ENCODE results near the gene SUFU. TPM values are rescaled to one million over a fixed set of nuclear protein-coding genes. Genes with fewer than 3 reads are reported as not detected.
A peak's percentile ranks its signal among the peaks of the same experiment; 100 is the strongest.
"Not testable (repeated sequence)": the region's sequence is repeated elsewhere in the genome, so short reads cannot be mapped to it uniquely, and the experiment has no call there.

Gene SUFU
- total RNA-seq, 2 experiments from 2014 or later = 5.7 to 6.0 TPM

- Mint-ChIP-seq H3K36me3 (peaks cover 27% of the 10 kb centered on the region), H3K4me1 (peaks cover 66% of the 10 kb centered on the region), H3K27ac (peak overlapping the region; percentile 56), H3K27me3 (no peaks in the 10 kb centered on the region), H3K9me3 (no peaks in the 10 kb centered on the region), H3K4me3 (no peak overlapping the region)
- DNase-seq = no peak
Measured at GRCh38 chr10:102654566-102654965, 150.8 kb downstream of the SUFU start.

GRCh38 chr10:102654969-102655368, 151.2 kb downstream of the SUFU start:
- DNase-seq = no peak

GRCh38 chr10:102656026-102656425, 152.3 kb downstream of the SUFU start:
- H3K9me3 Mint-ChIP-seq = no peaks in the 10 kb centered on the region
- H3K27ac Mint-ChIP-seq = no peak overlapping the region
- DNase-seq = no peak
- H3K4me3 Mint-ChIP-seq = no peak overlapping the region
- H3K36me3 Mint-ChIP-seq = peaks cover 25% of the 10 kb centered on the region
- peaks cover 63% of the 10 kb centered on the region for H3K4me1 Mint-ChIP-seq
- no peaks in the 10 kb centered on the region for H3K27me3 Mint-ChIP-seq

More at GRCh38 chr10:102654969-102655368, 151.2 kb downstream of the SUFU start:
- no peak overlapping the region for H3K4me3 Mint-ChIP-seq
- H3K27me3 Mint-ChIP-seq = no peaks in the 10 kb centered on the region
- H3K4me1 Mint-ChIP-seq = peaks cover 65% of the 10 kb centered on the region
- H3K9me3 Mint-ChIP-seq = no peaks in the 10 kb centered on the region
- peaks cover 27% of the 10 kb centered on the region for H3K36me3 Mint-ChIP-seq
- H3K27ac Mint-ChIP-seq = peak overlapping the region; percentile 16

GRCh38 chr10:102656791-102657371, 153.1 kb downstream of the SUFU start:
- Mint-ChIP-seq H3K27ac (no peak overlapping the region), H3K4me1 (peaks cover 62% of the 10 kb centered on the region), H3K4me3 (no peak overlapping the region), H3K9me3 (no peaks in the 10 kb centered on the region), H3K36me3 (peaks cover 25% of the 10 kb centered on the region), H3K27me3 (no peaks in the 10 kb centered on the region)
- DNase-seq = no peak

GRCh38 chr10:102657451-102657850, 153.7 kb downstream of the SUFU start:
- no peak for DNase-seq
- H3K27me3 Mint-ChIP-seq = no peaks in the 10 kb centered on the region
- H3K36me3 Mint-ChIP-seq = peaks cover 24% of the 10 kb centered on the region
- H3K9me3 Mint-ChIP-seq = no peaks in the 10 kb centered on the region
- peaks cover 61% of the 10 kb centered on the region for H3K4me1 Mint-ChIP-seq
- no peak overlapping the region for H3K4me3 Mint-ChIP-seq
- H3K27ac Mint-ChIP-seq = no peak overlapping the region

GRCh38 chr10:102657984-102658724, 154.4 kb downstream of the SUFU start:
- DNase-seq = no peak
- peaks cover 58% of the 10 kb centered on the region for H3K4me1 Mint-ChIP-seq
- H3K27ac Mint-ChIP-seq = peak overlapping the region; percentile 66
- H3K4me3 Mint-ChIP-seq = no peak overlapping the region
- H3K27me3 Mint-ChIP-seq = no peaks in the 10 kb centered on the region
- H3K36me3 Mint-ChIP-seq = peaks cover 17% of the 10 kb centered on the region
- no peaks in the 10 kb centered on the region for H3K9me3 Mint-ChIP-seq

- peaks cover 52% of the 10 kb centered on the region for H3K4me1 Mint-ChIP-seq
Measured at GRCh38 chr10:102658802-102659201, 155.0 kb downstream of the SUFU start.

GRCh38 chr10:102660888-102661657, 157.3 kb downstream of the SUFU start:
- Mint-ChIP-seq H3K4me3 (peak overlapping the region; percentile 67), H3K4me1 (peaks cover 45% of the 10 kb centered on the region), H3K9me3 (no peaks in the 10 kb centered on the region), H3K27me3 (no peaks in the 10 kb centered on the region), H3K36me3 (peaks cover 2% of the 10 kb centered on the region), H3K27ac (peak overlapping the region; percentile 78)
- DNase-seq = peak; percentile 83

More at GRCh38 chr10:102658802-102659201, 155.0 kb downstream of the SUFU start:
- Mint-ChIP-seq H3K27me3 (no peaks in the 10 kb centered on the region), H3K4me3 (no peak overlapping the region), H3K36me3 (peaks cover 11% of the 10 kb centered on the region), H3K9me3 (no peaks in the 10 kb centered on the region), H3K27ac (peak overlapping the region; percentile 66)
- no peak for DNase-seq

GRCh38 chr10:102661658-102662028, 157.9 kb downstream of the SUFU start:
- no peak for DNase-seq
- Mint-ChIP-seq H3K9me3 (no peaks in the 10 kb centered on the region), H3K4me3 (peak overlapping the region; percentile 67), H3K27me3 (no peaks in the 10 kb centered on the region), H3K4me1 (peaks cover 45% of the 10 kb centered on the region), H3K36me3 (peaks cover 2% of the 10 kb centered on the region), H3K27ac (peak overlapping the region; percentile 78)

- Mint-ChIP-seq H3K27ac (no peak overlapping the region), H3K36me3 (no peaks in the 10 kb centered on the region), H3K9me3 (no peaks in the 10 kb centered on the region), H3K4me1 (peaks cover 29% of the 10 kb centered on the region), H3K4me3 (no peak overlapping the region), H3K27me3 (no peaks in the 10 kb centered on the region)
- no peak for DNase-seq
Measured at GRCh38 chr10:102665904-102666509, 162.2 kb downstream of the SUFU start.

- not testable (repeated sequence) for DNase-seq, H3K27ac Mint-ChIP-seq, H3K4me3 Mint-ChIP-seq, H3K36me3 Mint-ChIP-seq, H3K9me3 Mint-ChIP-seq, H3K27me3 Mint-ChIP-seq
- peaks cover 16% of the 10 kb centered on the region for H3K4me1 Mint-ChIP-seq
Measured at GRCh38 chr10:102667411-102667810, 163.6 kb downstream of the SUFU start.

GRCh38 chr10:102668326-102669107, 164.7 kb downstream of the SUFU start:
- Mint-ChIP-seq H3K4me1 (peaks cover 16% of the 10 kb centered on the region), H3K4me3 (no peak overlapping the region), H3K27me3 (no peaks in the 10 kb centered on the region), H3K27ac (no peak overlapping the region), H3K36me3 (no peaks in the 10 kb centered on the region), H3K9me3 (no peaks in the 10 kb centered on the region)
- no peak for DNase-seq

GRCh38 chr10:102669206-102670064, 165.7 kb downstream of the SUFU start:
- peaks cover 25% of the 10 kb centered on the region for H3K4me1 Mint-ChIP-seq
- no peak overlapping the region for H3K27ac Mint-ChIP-seq
- no peaks in the 10 kb centered on the region for H3K36me3 Mint-ChIP-seq
- DNase-seq = no peak
- H3K27me3 Mint-ChIP-seq = no peaks in the 10 kb centered on the region
- H3K4me3 Mint-ChIP-seq = no peak overlapping the region
- no peaks in the 10 kb centered on the region for H3K9me3 Mint-ChIP-seq

All from activated naive CD8-positive, alpha-beta T cell treated with anti-CD3 and anti-CD28 coated beads for 36 hours (primary cell).